ENCODE measurements around the gene PCDH8.

The PCDH8 gene

GRCh38 chr13:52849291-52850071, 1.0 kb upstream of the PCDH8 start:
- no peak overlapping the region; the same call in 1 of the 2 replicates for H3K4me3 ChIP-seq (ENCODE audit: low read depth, low read length)
- peak; percentile 26 for DNase-seq
- no peaks in the 10 kb centered on the region for H3K9me3 ChIP-seq (ENCODE audit: severe bottlenecking)

GRCh38 chr13:52847682-52848432, 583 bp downstream of the PCDH8 start:
- Histone ChIP-seq H3K36me3 (no peaks in the 10 kb centered on the region), H3K4me3 (ENCODE audit: low read depth, low read length) (peak overlapping the region; percentile 19; the same call in 1 of the 2 replicates), H3K27me3 (ENCODE audit: insufficient read depth, low read depth, severe bottlenecking) (peaks cover 75% of the 10 kb centered on the region), H3K9me3 (ENCODE audit: severe bottlenecking) (no peaks in the 10 kb centered on the region), H3K27ac (no peak overlapping the region)
- no peak for TF ChIP-seq CTCF (IDR thresholded peaks at IDR 0.05; ENCODE audit: low read depth, low read length)
- DNase-seq = no peak

More at GRCh38 chr13:52849291-52850071, 1.0 kb upstream of the PCDH8 start:
- no peak for TF ChIP-seq CTCF (IDR thresholded peaks at IDR 0.05; ENCODE audit: low read depth, low read length)
- Histone ChIP-seq H3K27ac (no peak overlapping the region), H3K36me3 (no peaks in the 10 kb centered on the region), H3K27me3 (ENCODE audit: insufficient read depth, low read depth, severe bottlenecking) (peaks cover 81% of the 10 kb centered on the region)

GRCh38 chr13:52847322-52847681, 1.1 kb downstream of the PCDH8 start:
- H3K36me3 ChIP-seq = no peaks in the 10 kb centered on the region
- H3K27ac ChIP-seq = no peak overlapping the region
- H3K9me3 ChIP-seq (ENCODE audit: severe bottlenecking) = no peaks in the 10 kb centered on the region
- TF ChIP-seq CTCF (IDR thresholded peaks at IDR 0.05; ENCODE audit: low read depth, low read length) = no peak
- no peak overlapping the region for H3K4me3 ChIP-seq (ENCODE audit: low read depth, low read length)
- DNase-seq = no peak
- H3K27me3 ChIP-seq (ENCODE audit: insufficient read depth, low read depth, severe bottlenecking) = peaks cover 70% of the 10 kb centered on the region

- peak; percentile 40 for TF ChIP-seq CTCF (IDR thresholded peaks at IDR 0.05; ENCODE audit: low read depth, low read length)
- Histone ChIP-seq H3K9me3 (ENCODE audit: severe bottlenecking) (no peaks in the 10 kb centered on the region), H3K36me3 (no peaks in the 10 kb centered on the region), H3K4me3 (ENCODE audit: low read depth, low read length) (0 out of 2 replicates have a peak overlapping the region, but pooled peaks have one; percentile 29), H3K27ac (no peak overlapping the region), H3K27me3 (ENCODE audit: insufficient read depth, low read depth, severe bottlenecking) (peaks cover 64% of the 10 kb centered on the region)
- DNase-seq = no peak
These were observed 1.7 kb downstream of the PCDH8 start for GRCh38 chr13:52846567-52847321.

- peak overlapping the region; percentile 29 for H3K4me3 ChIP-seq (ENCODE audit: low read depth, low read length)
- H3K9me3 ChIP-seq (ENCODE audit: severe bottlenecking) = no peaks in the 10 kb centered on the region
- no peak overlapping the region for H3K27ac ChIP-seq
- no peaks in the 10 kb centered on the region for H3K36me3 ChIP-seq
- peak; percentile 78 for DNase-seq
- peak; percentile 58 for TF ChIP-seq CTCF (IDR thresholded peaks at IDR 0.05; ENCODE audit: low read depth, low read length)
- H3K27me3 ChIP-seq (ENCODE audit: insufficient read depth, low read depth, severe bottlenecking) = peaks cover 56% of the 10 kb centered on the region
These were observed 2.5 kb downstream of the PCDH8 start for GRCh38 chr13:52845766-52846566.
